AG10803 (cell line): Measurements from ENCODE around the gene FKBP8.

ENCODE experiments used
- DNase-seq: peaks from one replicate; pipeline ENCODE4 v3.0.0; 2010; ENCODE audit warnings: low read depth
- H3K4me3 ChIP-seq: 2 replicates; pipeline ENCODE4 v1.5.1; 2011; ENCODE audit warnings: mild to moderate bottlenecking, low read length, control low read depth
- TF ChIP-seq, protein P1 (sequence below): conservative IDR thresholded peaks from 2 replicates; pipeline ENCODE4 v1.5.1; 2011; ENCODE audit warnings: mild to moderate bottlenecking, low read length, control low read depth, inconsistent platforms

FKBP8 gene

DNA sequence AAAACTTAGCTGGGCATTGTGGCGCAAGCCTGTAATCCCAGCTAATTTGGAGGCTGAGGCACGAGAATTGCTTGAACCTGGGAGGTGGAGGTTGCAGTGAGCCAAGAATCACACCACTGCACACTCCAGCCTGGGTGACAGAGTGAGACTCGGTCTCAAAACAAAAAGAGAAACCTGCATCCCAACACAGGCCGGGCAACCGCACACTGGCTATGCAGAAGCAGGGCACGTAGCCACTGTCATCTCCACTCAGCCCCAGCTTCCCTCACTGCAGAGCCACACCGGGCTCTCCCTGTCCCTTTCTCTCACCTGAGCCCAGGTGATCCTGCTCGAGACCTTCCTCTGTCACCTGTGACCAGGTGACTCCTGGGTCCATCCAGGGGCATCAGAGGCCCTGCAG lies 33.2 kb downstream of the FKBP8 start:
- H3K4me3 ChIP-seq = no peak overlapping the region
- TF ChIP-seq, protein P1, sequence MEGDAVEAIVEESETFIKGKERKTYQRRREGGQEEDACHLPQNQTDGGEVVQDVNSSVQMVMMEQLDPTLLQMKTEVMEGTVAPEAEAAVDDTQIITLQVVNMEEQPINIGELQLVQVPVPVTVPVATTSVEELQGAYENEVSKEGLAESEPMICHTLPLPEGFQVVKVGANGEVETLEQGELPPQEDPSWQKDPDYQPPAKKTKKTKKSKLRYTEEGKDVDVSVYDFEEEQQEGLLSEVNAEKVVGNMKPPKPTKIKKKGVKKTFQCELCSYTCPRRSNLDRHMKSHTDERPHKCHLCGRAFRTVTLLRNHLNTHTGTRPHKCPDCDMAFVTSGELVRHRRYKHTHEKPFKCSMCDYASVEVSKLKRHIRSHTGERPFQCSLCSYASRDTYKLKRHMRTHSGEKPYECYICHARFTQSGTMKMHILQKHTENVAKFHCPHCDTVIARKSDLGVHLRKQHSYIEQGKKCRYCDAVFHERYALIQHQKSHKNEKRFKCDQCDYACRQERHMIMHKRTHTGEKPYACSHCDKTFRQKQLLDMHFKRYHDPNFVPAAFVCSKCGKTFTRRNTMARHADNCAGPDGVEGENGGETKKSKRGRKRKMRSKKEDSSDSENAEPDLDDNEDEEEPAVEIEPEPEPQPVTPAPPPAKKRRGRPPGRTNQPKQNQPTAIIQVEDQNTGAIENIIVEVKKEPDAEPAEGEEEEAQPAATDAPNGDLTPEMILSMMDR = no peak
- DNase-seq = no peak

DNA sequence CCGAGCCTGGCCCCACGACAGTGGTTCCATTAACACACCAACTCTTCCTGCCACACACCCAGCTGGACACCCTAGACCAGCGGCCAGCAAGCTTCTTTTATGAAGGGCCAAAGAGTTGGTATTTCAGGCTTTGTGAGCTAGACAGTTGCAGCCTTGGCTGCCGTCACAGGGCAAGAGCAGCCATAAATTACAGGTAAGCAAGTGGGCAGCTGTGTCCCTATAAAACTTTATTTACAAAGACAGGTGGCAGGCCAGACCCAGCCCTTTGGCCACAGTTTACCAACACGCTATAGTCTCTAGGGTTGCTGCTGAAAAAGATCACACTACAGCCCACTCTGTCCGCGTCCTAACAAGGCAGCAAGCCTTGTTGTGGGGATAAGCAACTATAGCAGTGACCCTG lies 34.8 kb downstream of the FKBP8 start:
- TF ChIP-seq, protein P1 = no peak
- H3K4me3 ChIP-seq = no peak overlapping the region
- no peak for DNase-seq

DNA sequence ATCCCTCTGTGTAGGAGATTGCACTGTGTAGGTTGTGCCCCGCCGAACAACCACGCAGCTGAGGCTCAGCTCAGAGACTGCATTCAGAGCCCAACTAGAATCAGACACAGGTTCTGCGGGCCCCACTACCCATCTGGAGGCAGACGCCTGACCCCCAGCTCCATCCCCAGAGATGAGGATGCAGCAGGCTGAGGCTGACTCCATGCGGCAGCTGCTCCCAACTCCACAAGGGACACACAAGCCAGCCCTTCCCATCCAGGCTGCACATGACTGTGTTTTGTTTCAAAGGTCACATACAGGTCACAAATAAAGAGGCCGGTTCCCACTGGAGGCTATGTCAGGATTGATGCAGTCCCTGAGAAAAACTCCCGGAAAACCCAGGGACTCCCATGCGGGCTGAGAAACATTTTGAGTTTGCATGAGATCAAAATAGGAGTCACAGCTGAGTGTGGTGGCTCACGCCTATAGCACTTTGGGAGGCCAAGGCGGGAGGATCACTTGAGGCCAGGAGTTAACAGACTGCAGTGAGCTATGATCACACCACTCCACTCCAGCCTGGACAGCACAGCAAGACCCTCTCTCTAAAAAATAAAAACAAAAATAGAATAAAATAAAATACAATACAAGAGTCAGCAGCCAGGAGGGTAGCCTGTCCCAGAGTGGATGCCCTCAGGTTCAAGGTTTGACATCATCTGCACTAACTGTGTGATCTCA lies 35.5 kb downstream of the FKBP8 start:
- no peak for DNase-seq
- no peak overlapping the region for H3K4me3 ChIP-seq
- TF ChIP-seq, protein P1 = no peak

DNA sequence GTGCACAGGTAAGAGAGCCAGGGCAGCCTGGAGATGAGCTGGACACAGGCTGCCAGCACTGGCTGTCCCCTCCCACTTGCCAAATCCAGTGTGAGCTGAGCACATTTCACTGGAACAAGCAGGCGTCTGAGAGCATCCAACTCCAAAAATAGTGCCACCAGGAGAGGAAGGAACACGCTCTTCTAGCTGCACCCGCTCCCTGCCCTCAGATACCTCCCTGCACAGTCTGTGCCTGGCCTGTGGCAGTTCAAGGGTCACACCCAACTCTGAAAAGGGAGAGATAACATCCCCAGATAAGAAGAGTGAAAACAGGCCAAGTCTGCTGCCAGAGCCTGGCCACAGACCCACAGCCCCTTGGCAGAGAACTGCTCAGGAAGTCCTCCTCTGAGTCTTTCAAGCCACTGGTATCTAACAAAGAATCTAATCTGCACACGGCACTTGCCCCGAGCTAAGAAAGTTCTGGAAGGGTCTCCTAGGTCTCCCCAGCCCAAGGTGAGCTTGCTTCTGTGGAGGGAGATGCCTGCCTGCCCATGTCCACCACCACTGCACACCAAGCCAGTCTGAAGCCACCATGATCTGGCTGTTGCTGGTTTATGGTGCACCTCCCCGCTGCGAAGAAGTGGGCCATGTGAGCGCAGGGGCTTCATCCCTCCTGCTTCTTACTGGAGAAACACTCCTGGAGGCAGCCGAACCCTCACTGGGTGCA lies 36.2 kb downstream of the FKBP8 start:
- no peak overlapping the region for H3K4me3 ChIP-seq
- TF ChIP-seq, protein P1 = no peak
- DNase-seq = no peak

DNA sequence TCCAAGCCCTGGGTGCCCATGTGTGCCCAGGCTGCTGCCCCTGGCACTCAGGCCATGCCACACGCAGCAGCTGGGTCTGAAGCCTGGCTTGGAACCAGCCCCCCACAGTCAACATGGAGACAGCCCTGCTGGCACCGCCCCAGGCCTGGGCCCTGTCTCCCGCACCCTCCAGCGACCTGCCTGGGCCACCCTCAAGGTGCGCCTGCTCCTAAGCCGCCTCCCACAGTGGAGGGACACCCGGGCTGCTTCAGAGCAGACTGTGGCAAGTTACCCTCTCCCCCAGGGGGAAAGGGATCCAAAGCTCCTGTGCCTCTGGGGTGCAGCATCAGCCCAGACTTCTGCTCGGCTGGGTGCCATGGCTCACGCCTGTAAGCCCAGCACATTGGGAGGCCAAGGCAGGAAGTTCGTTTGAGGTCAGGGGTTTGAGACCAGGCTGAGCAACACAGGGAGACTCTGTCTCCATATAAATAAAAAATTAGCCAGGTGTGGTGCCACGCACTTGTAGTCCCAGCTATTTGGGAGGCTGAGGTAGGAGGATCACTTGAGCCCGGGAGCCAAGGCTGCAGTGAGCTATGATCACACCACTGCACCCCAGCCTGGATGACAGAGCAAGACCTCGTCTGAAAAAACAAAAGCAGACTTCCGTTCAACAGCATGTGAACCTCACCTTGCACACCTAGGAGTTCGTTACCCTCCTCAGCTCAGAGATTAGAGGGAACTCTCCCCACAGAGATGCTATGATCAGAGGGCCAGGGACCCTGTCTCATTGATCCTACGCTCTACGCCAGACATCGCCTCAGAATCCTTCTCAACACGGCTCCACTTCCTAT lies 37.1 kb downstream of the FKBP8 start:
- DNase-seq = no peak
- H3K4me3 ChIP-seq = no peak overlapping the region
- TF ChIP-seq, protein P1 = no peak

DNA sequence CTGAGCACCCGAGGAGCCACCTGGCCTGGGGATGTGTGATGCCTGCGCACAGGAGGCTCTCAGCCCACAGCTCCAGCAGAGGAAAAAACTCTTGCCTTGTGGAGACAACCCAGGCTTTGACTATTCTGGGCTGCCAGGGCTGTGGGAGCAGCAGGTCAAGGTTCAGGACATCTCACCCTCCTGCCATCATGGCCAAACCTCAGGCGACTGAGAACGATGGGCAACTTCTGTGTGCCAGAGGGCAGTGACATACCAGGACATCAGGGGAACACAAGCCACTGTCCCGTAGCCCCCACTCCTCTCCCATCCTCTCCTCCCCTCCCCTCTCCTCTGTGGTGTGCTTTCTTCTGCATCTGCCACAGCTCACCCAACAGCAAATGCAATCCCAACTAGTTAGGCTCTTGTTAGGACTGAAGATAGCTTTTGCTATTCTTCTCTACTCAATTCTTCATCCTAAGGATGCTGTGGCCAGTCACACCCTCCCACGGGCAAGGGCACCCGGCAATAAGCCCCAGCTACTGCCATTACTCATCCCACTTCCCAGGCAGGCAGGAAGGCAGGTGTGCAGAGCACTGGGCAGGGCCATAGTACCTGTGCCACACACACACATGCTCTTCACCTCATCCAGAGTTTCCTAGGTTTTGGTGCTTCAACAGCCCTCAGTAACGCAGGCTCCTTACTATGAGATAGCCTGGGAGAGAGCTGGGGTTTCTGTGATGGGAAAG lies 38.3 kb downstream of the FKBP8 start:
- DNase-seq = no peak
- TF ChIP-seq, protein P1 = no peak
- H3K4me3 ChIP-seq = no peak overlapping the region
